H1 (cell line): Measurements from ENCODE around the gene HS1BP3. TPM values are rescaled to one million over a fixed set of nuclear protein-coding genes. Genes with fewer than 3 reads are reported as not detected.

Source experiments
- KDM4A ChIP-seq: IDR thresholded peaks from one replicate; pipeline ENCODE4 v1.7.1; 2012; ENCODE audit warnings: low read depth, mild to moderate bottlenecking, moderate library complexity, low read length, inconsistent platforms; ENCODE audit not compliant: severe bottlenecking
- NANOG ChIP-seq: IDR thresholded peaks from 2 replicates; pipeline ENCODE4 v1.6.1; 2011; ENCODE audit warnings: low read length, low read depth, mild to moderate bottlenecking, inconsistent platforms; ENCODE audit not compliant: insufficient read depth, poor library complexity, severe bottlenecking
- NRF1 ChIP-seq: IDR thresholded peaks from 2 replicates; pipeline ENCODE4 v1.6.1; 2011; ENCODE audit warnings: mild to moderate bottlenecking, low read depth, low read length, improper control_type of control experiment
- YY1 ChIP-seq: IDR thresholded peaks from 2 replicates; pipeline ENCODE4 v1.6.1; 2011; ENCODE audit warnings: low read depth, mild to moderate bottlenecking, low read length
- polyA plus RNA-seq, 7 experiments: library from polyadenylated mRNA; depleted of rRNA in 3 of 7; stranded (reverse) in 5 of 7; unstranded in 2 of 7; fragments of >200 nt in 5 of 7; fragments of 200-250 nt in 2 of 7; gene quantifications; 1 replicate in 5 of 7; 2 replicates in 1 of 7; 4 replicates in 1 of 7; pipeline versions ENCODE4 v1.2.1 to v1.2.3, GENCODE V29; 2011 to 2013; ENCODE audit warnings: missing spikeins in 2 of 7, mixed read lengths in 2 of 7
- total RNA-seq: library from RNA; stranded (reverse); fragmentation: NEBNext Ultra II Directional; extraction: Animal tissue kit (Norgen Biotek cat#: 25700); gene quantifications from 2 replicates; pipeline ENCODE4 v1.2.1, GENCODE V29; 2021
- TF ChIP-seq, protein P1 (sequence below): fragments of 300-600 bp; sonication (generic); IDR thresholded peaks from 2 replicates; pipeline ENCODE4 v1.7.1; 2012; ENCODE audit warnings: low read length, moderate library complexity, mild to moderate bottlenecking, inconsistent platforms; ENCODE audit not compliant: insufficient replicate concordance
- TF ChIP-seq, protein P2 (sequence below): IDR thresholded peaks from 2 replicates; pipeline ENCODE4 v1.6.1; 2012; ENCODE audit warnings: inconsistent platforms

HS1BP3 gene
- total and polyA plus RNA-seq, 2 of the 8 experiments (the other 6 are each of a cell fraction or from before 2014, with no cell fraction given), result 11.1 to 11.3 TPM

DNA sequence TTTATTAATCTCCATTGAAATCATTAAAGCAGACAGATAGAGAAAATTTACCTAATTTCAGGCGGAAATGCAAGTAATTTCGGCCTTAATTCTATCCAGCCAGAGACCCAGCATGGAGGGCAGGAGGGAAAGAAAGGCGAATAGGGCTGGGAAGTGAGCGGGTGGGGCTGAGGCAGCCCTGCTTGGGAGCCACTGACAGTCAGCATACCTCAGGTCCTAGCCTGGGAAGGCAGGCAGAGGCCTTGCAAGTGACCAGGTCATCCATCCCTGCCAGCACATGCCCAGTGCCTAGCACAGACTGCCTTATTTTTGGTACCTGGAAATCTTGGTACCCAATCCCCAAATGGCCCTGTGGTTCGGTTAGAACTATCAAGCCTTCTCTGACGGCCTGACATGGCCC is 17.6 kb upstream of the HS1BP3 start (continued):
- TF ChIP-seq, protein P1, sequence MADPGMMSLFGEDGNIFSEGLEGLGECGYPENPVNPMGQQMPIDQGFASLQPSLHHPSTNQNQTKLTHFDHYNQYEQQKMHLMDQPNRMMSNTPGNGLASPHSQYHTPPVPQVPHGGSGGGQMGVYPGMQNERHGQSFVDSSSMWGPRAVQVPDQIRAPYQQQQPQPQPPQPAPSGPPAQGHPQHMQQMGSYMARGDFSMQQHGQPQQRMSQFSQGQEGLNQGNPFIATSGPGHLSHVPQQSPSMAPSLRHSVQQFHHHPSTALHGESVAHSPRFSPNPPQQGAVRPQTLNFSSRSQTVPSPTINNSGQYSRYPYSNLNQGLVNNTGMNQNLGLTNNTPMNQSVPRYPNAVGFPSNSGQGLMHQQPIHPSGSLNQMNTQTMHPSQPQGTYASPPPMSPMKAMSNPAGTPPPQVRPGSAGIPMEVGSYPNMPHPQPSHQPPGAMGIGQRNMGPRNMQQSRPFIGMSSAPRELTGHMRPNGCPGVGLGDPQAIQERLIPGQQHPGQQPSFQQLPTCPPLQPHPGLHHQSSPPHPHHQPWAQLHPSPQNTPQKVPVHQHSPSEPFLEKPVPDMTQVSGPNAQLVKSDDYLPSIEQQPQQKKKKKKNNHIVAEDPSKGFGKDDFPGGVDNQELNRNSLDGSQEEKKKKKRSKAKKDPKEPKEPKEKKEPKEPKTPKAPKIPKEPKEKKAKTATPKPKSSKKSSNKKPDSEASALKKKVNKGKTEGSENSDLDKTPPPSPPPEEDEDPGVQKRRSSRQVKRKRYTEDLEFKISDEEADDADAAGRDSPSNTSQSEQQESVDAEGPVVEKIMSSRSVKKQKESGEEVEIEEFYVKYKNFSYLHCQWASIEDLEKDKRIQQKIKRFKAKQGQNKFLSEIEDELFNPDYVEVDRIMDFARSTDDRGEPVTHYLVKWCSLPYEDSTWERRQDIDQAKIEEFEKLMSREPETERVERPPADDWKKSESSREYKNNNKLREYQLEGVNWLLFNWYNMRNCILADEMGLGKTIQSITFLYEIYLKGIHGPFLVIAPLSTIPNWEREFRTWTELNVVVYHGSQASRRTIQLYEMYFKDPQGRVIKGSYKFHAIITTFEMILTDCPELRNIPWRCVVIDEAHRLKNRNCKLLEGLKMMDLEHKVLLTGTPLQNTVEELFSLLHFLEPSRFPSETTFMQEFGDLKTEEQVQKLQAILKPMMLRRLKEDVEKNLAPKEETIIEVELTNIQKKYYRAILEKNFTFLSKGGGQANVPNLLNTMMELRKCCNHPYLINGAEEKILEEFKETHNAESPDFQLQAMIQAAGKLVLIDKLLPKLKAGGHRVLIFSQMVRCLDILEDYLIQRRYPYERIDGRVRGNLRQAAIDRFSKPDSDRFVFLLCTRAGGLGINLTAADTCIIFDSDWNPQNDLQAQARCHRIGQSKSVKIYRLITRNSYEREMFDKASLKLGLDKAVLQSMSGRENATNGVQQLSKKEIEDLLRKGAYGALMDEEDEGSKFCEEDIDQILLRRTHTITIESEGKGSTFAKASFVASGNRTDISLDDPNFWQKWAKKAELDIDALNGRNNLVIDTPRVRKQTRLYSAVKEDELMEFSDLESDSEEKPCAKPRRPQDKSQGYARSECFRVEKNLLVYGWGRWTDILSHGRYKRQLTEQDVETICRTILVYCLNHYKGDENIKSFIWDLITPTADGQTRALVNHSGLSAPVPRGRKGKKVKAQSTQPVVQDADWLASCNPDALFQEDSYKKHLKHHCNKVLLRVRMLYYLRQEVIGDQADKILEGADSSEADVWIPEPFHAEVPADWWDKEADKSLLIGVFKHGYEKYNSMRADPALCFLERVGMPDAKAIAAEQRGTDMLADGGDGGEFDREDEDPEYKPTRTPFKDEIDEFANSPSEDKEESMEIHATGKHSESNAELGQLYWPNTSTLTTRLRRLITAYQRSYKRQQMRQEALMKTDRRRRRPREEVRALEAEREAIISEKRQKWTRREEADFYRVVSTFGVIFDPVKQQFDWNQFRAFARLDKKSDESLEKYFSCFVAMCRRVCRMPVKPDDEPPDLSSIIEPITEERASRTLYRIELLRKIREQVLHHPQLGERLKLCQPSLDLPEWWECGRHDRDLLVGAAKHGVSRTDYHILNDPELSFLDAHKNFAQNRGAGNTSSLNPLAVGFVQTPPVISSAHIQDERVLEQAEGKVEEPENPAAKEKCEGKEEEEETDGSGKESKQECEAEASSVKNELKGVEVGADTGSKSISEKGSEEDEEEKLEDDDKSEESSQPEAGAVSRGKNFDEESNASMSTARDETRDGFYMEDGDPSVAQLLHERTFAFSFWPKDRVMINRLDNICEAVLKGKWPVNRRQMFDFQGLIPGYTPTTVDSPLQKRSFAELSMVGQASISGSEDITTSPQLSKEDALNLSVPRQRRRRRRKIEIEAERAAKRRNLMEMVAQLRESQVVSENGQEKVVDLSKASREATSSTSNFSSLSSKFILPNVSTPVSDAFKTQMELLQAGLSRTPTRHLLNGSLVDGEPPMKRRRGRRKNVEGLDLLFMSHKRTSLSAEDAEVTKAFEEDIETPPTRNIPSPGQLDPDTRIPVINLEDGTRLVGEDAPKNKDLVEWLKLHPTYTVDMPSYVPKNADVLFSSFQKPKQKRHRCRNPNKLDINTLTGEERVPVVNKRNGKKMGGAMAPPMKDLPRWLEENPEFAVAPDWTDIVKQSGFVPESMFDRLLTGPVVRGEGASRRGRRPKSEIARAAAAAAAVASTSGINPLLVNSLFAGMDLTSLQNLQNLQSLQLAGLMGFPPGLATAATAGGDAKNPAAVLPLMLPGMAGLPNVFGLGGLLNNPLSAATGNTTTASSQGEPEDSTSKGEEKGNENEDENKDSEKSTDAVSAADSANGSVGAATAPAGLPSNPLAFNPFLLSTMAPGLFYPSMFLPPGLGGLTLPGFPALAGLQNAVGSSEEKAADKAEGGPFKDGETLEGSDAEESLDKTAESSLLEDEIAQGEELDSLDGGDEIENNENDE, result no peak
- TF ChIP-seq, protein P2, sequence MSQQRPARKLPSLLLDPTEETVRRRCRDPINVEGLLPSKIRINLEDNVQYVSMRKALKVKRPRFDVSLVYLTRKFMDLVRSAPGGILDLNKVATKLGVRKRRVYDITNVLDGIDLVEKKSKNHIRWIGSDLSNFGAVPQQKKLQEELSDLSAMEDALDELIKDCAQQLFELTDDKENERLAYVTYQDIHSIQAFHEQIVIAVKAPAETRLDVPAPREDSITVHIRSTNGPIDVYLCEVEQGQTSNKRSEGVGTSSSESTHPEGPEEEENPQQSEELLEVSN, result no peak
- no peak for TF ChIP-seq KDM4A
- TF ChIP-seq NANOG, result no peak
- no peak for TF ChIP-seq YY1
- TF ChIP-seq NRF1, result no peak
